HG03066 (cell line): ENCODE data around the gene CLTCL1.
"Not testable (repeated sequence)": the region's sequence is repeated elsewhere in the genome, so short reads cannot be mapped to it uniquely, and the experiment has no call there.

Experiments used
- ATAC-seq: cut with Tn5 transposase; IDR thresholded peaks from one replicate; pipeline ENCODE4 v1.9.1; 2021; ENCODE audit warnings: low read depth; ENCODE audit not compliant: unreplicated experiment

Gene CLTCL1

GRCh38 chr22:19256362-19256761, 35.2 kb downstream of the CLTCL1 start:
- not testable (repeated sequence) for ATAC-seq

GRCh38 chr22:19253143-19253542, 38.4 kb downstream of the CLTCL1 start:
- no peak for ATAC-seq

- no peak for ATAC-seq
Observed at GRCh38 chr22:19244600-19245352, 46.7 kb downstream of the CLTCL1 start.

GRCh38 chr22:19242699-19243098, 48.8 kb downstream of the CLTCL1 start:
- no peak for ATAC-seq

- ATAC-seq = no peak
Observed at GRCh38 chr22:19241593-19241906, 50.0 kb downstream of the CLTCL1 start.

- ATAC-seq = no peak
Observed at GRCh38 chr22:19240813-19241592, 50.5 kb downstream of the CLTCL1 start.

GRCh38 chr22:19239464-19239863, 52.1 kb downstream of the CLTCL1 start:
- no peak for ATAC-seq

GRCh38 chr22:19238900-19239299, 52.6 kb downstream of the CLTCL1 start:
- ATAC-seq = no peak

- ATAC-seq = no peak
Observed at GRCh38 chr22:19235874-19236273, 55.6 kb downstream of the CLTCL1 start.

GRCh38 chr22:19234126-19234896, 57.2 kb downstream of the CLTCL1 start:
- no peak for ATAC-seq

GRCh38 chr22:19233189-19233661, 58.3 kb downstream of the CLTCL1 start:
- ATAC-seq = no peak

GRCh38 chr22:19232623-19233022, 58.9 kb downstream of the CLTCL1 start:
- no peak for ATAC-seq

- ATAC-seq = no peak
Observed at GRCh38 chr22:19231986-19232385, 59.5 kb downstream of the CLTCL1 start.

- ATAC-seq = no peak
Observed at GRCh38 chr22:19229600-19229999, 61.9 kb downstream of the CLTCL1 start.

GRCh38 chr22:19228179-19228578, 63.3 kb downstream of the CLTCL1 start:
- ATAC-seq = no peak

- no peak for ATAC-seq
Observed at GRCh38 chr22:19226428-19226827, 65.1 kb downstream of the CLTCL1 start.

- ATAC-seq = no peak
Observed at GRCh38 chr22:19225560-19225959, 66.0 kb downstream of the CLTCL1 start.

- ATAC-seq = no peak
Observed at GRCh38 chr22:19224985-19225384, 66.5 kb downstream of the CLTCL1 start.

GRCh38 chr22:19224557-19224956, 67.0 kb downstream of the CLTCL1 start:
- ATAC-seq = no peak

- ATAC-seq = no peak
Observed at GRCh38 chr22:19223617-19224016, 67.9 kb downstream of the CLTCL1 start.

- no peak for ATAC-seq
Observed at GRCh38 chr22:19223110-19223509, 68.4 kb downstream of the CLTCL1 start.
